Effector memory CD8-positive, alpha-beta T cell (primary cell): ENCODE data around the gene PRDX2.

ENCODE experiments used
- ATAC-seq: fragments of 150-1000 bp; cut with Tn5 transposase; replicated peaks from 2 replicates; pipeline ENCODE4 v1.10.0; 2021; ENCODE audit warnings: mild to moderate bottlenecking, moderate library complexity
- DNase-seq, 3 experiments: peaks; one replicate each; pipeline ENCODE4 v3.0.0; 2021
- H3K27ac Mint-ChIP-seq, 2 donors: one replicate each; pipeline ENCODE4 v1.8.0; 2022; ENCODE audit warnings: mild to moderate bottlenecking in 2 of 2, mixed read lengths in 2 of 2, moderate library complexity in 2 of 2
- H3K27me3 Mint-ChIP-seq, 2 donors: one replicate each; pipeline ENCODE4 v1.8.0; 2022; ENCODE audit warnings: mixed read lengths in 2 of 2
- H3K36me3 Mint-ChIP-seq: one replicate; pipeline ENCODE4 v1.8.0; 2022; ENCODE audit warnings: mild to moderate bottlenecking, moderate library complexity, mixed read lengths; ENCODE audit not compliant: insufficient read depth
- H3K4me1 Mint-ChIP-seq, 2 donors: one replicate each; pipeline ENCODE4 v1.8.0; 2022; ENCODE audit warnings: low read depth in 2 of 2, mixed read lengths in 2 of 2
- H3K4me3 Mint-ChIP-seq, 2 donors: one replicate each; pipeline ENCODE4 v1.8.0; 2022; ENCODE audit warnings: mild to moderate bottlenecking in 2 of 2, mixed read lengths in 2 of 2, moderate library complexity in 2 of 2
- H3K9me3 Mint-ChIP-seq, 2 donors: one replicate each; pipeline ENCODE4 v1.8.0; 2022; ENCODE audit warnings: mixed read lengths in 2 of 2

The PRDX2 gene

GRCh38 chr19:12777217-12778016 lies 24.2 kb downstream of the PRDX2 start:
- DNase-seq (peak; percentile 74 to 81 (median 80)), ATAC-seq (peak; percentile 11)
- H3K36me3 Mint-ChIP-seq = peaks cover 12% of the 10 kb centered on the region
- H3K4me1 Mint-ChIP-seq = peaks cover 17 to 23% of the 10 kb centered on the region in 2 donors
- no peaks in the 10 kb centered on the region for H3K9me3 Mint-ChIP-seq
- peak overlapping the region; percentile 84 to 88 for H3K4me3 Mint-ChIP-seq
- H3K27me3 Mint-ChIP-seq = no peaks in the 10 kb centered on the region
- peak overlapping the region; percentile 87 to 89 for H3K27ac Mint-ChIP-seq

- Mint-ChIP-seq H3K36me3 (peaks cover 6% of the 10 kb centered on the region), H3K4me3 (peak within 1 kb of the TSS; percentile 73 to 78), H3K4me1 (peaks cover 10 to 16% of the 10 kb centered on the region in 2 donors), H3K27ac (peak within 1 kb of the TSS in 1 of 2 donors; percentile 76), H3K27me3 (no peaks in the 10 kb centered on the region), H3K9me3 (no peaks in the 10 kb centered on the region)
- ATAC-seq = no peak
- peak in 1 of 3 experiments; percentile 23 for DNase-seq
These were observed 26.7 kb downstream of the PRDX2 start, which contains the start of gene HOOK2 for GRCh38 chr19:12774588-12775555. Gene HOOK2 (minus strand): TSS chr19:12775552. CDS start chr19:12775449, 103 bp downstream.

GRCh38 chr19:12773571-12773970 lies 28.0 kb downstream of the PRDX2 start:
- H3K4me1 Mint-ChIP-seq = peaks cover 10 to 12% of the 10 kb centered on the region in 2 donors
- peak overlapping the region in 1 of 2 donors; percentile 32 for H3K4me3 Mint-ChIP-seq
- H3K36me3 Mint-ChIP-seq = peaks cover 10% of the 10 kb centered on the region
- no peak overlapping the region for H3K27ac Mint-ChIP-seq
- no peaks in the 10 kb centered on the region for H3K27me3 Mint-ChIP-seq
- no peaks in the 10 kb centered on the region for H3K9me3 Mint-ChIP-seq
- ATAC-seq (no peak), DNase-seq (no peak)

GRCh38 chr19:12772323-12772722 lies 29.3 kb downstream of the PRDX2 start:
- Mint-ChIP-seq H3K9me3 (no peaks in the 10 kb centered on the region), H3K27me3 (no peaks in the 10 kb centered on the region), H3K27ac (no peak overlapping the region), H3K4me3 (no peak overlapping the region), H3K36me3 (peaks cover 7% of the 10 kb centered on the region), H3K4me1 (peaks cover 4 to 5% of the 10 kb centered on the region in 2 donors)
- DNase-seq (no peak), ATAC-seq (no peak)

- Mint-ChIP-seq H3K4me1 (peaks cover 7 to 8% of the 10 kb centered on the region in 2 donors), H3K27ac (no peak overlapping the region), H3K4me3 (no peak overlapping the region), H3K36me3 (peaks cover 4% of the 10 kb centered on the region), H3K9me3 (no peaks in the 10 kb centered on the region), H3K27me3 (no peaks in the 10 kb centered on the region)
- no peak for ATAC-seq
- DNase-seq = no peak
These were observed 30.7 kb downstream of the PRDX2 start for GRCh38 chr19:12770922-12771321.

- DNase-seq (peak in 2 of 3 experiments; percentile 27 to 36), ATAC-seq (peak; percentile 87)
- Mint-ChIP-seq H3K4me1 (peaks cover 7 to 9% of the 10 kb centered on the region in 2 donors), H3K27ac (no peak overlapping the region), H3K36me3 (peaks cover 4% of the 10 kb centered on the region), H3K27me3 (no peaks in the 10 kb centered on the region), H3K9me3 (no peaks in the 10 kb centered on the region), H3K4me3 (peak overlapping the region; percentile 3 to 52)
These were observed 31.9 kb downstream of the PRDX2 start for GRCh38 chr19:12769689-12770088.

- Mint-ChIP-seq H3K4me3 (no peak overlapping the region), H3K4me1 (peaks cover 4 to 6% of the 10 kb centered on the region in 2 donors), H3K9me3 (no peaks in the 10 kb centered on the region), H3K36me3 (peaks cover 4% of the 10 kb centered on the region), H3K27ac (no peak overlapping the region), H3K27me3 (no peaks in the 10 kb centered on the region)
- ATAC-seq = no peak
- DNase-seq = no peak
These were observed 33.9 kb downstream of the PRDX2 start for GRCh38 chr19:12767666-12768065.

GRCh38 chr19:12767150-12767549 lies 34.5 kb downstream of the PRDX2 start:
- peaks cover 4% of the 10 kb centered on the region for H3K36me3 Mint-ChIP-seq
- no peaks in the 10 kb centered on the region for H3K9me3 Mint-ChIP-seq
- no peak for DNase-seq
- no peak overlapping the region for H3K4me3 Mint-ChIP-seq
- H3K27me3 Mint-ChIP-seq = no peaks in the 10 kb centered on the region
- no peak for ATAC-seq
- H3K27ac Mint-ChIP-seq = no peak overlapping the region
- peaks cover 4 to 6% of the 10 kb centered on the region in 2 donors for H3K4me1 Mint-ChIP-seq

- Mint-ChIP-seq H3K4me3 (peak overlapping the region; percentile 18 to 27), H3K36me3 (peaks cover 4% of the 10 kb centered on the region), H3K9me3 (no peaks in the 10 kb centered on the region), H3K27me3 (no peaks in the 10 kb centered on the region), H3K4me1 (peaks cover 4 to 6% of the 10 kb centered on the region in 2 donors), H3K27ac (no peak overlapping the region)
- peak; percentile 79 to 85 (median 85) for DNase-seq
- ATAC-seq = peak; percentile 76
These were observed 35.5 kb downstream of the PRDX2 start for GRCh38 chr19:12766051-12766521.

- ATAC-seq (no peak), DNase-seq (no peak)
- peaks cover 8 to 9% of the 10 kb centered on the region in 2 donors for H3K4me1 Mint-ChIP-seq
- H3K36me3 Mint-ChIP-seq = peaks cover 4% of the 10 kb centered on the region
- no peaks in the 10 kb centered on the region for H3K9me3 Mint-ChIP-seq
- no peak overlapping the region for H3K4me3 Mint-ChIP-seq
- H3K27ac Mint-ChIP-seq = no peak overlapping the region
- no peaks in the 10 kb centered on the region for H3K27me3 Mint-ChIP-seq
These were observed 36.9 kb downstream of the PRDX2 start for GRCh38 chr19:12764698-12765097.

GRCh38 chr19:12763100-12763499 lies 38.5 kb downstream of the PRDX2 start:
- H3K4me1 Mint-ChIP-seq = peaks cover 6 to 8% of the 10 kb centered on the region in 2 donors
- ATAC-seq = no peak
- peaks cover 6 to 9% of the 10 kb centered on the region in 2 donors for H3K27me3 Mint-ChIP-seq
- H3K4me3 Mint-ChIP-seq = no peak overlapping the region
- H3K9me3 Mint-ChIP-seq = no peaks in the 10 kb centered on the region
- H3K36me3 Mint-ChIP-seq = no peaks in the 10 kb centered on the region
- no peak for DNase-seq
- no peak overlapping the region for H3K27ac Mint-ChIP-seq

GRCh38 chr19:12759686-12760085 lies 41.9 kb downstream of the PRDX2 start:
- H3K27me3 Mint-ChIP-seq = peaks cover 13 to 29% of the 10 kb centered on the region in 2 donors
- ATAC-seq (no peak), DNase-seq (no peak)
- no peak overlapping the region for H3K27ac Mint-ChIP-seq
- H3K36me3 Mint-ChIP-seq = peaks cover 2% of the 10 kb centered on the region
- H3K4me3 Mint-ChIP-seq = no peak overlapping the region
- no peaks in the 10 kb centered on the region for H3K9me3 Mint-ChIP-seq
- H3K4me1 Mint-ChIP-seq = peaks cover 3 to 4% of the 10 kb centered on the region in 2 donors
